Measurements from ENCODE around the gene EVI2A.
A peak's percentile ranks its signal among the peaks of the same experiment; 100 is the strongest.
"Not testable (repeated sequence)": the region's sequence is repeated elsewhere in the genome, so short reads cannot be mapped to it uniquely, and the experiment has no call there.

Gene EVI2A, protein sequence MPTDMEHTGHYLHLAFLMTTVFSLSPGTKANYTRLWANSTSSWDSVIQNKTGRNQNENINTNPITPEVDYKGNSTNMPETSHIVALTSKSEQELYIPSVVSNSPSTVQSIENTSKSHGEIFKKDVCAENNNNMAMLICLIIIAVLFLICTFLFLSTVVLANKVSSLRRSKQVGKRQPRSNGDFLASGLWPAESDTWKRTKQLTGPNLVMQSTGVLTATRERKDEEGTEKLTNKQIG

GRCh38 chr17:31321481-31321880, at the start of gene EVI2A:
TSS of gene EVI2A (minus strand) at chr17:31321622. CDS start at chr17:31319013, 2,609 bp downstream.
- DNase-seq: peak; percentile 87

DNA sequence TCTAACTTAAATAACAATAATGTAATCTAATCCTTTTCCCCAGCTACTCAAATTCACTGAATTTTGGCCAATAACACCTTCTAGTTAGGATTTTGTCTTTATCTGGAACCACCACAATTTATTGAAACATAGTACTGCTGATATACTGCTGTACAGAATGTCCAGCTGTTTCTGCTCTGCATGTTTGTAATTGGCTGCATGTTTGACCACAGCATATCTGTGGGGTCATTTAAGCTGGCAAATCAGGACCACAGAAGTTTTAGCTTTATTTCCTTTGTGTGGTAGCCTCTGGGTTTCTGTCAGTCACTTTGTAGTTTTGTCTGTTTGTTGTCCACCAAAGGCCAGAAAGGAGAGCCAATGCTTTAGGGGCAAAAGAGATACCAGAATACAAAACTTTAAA, 47.8 kb upstream of the EVI2A start:
- DNase-seq: no peak

DNA sequence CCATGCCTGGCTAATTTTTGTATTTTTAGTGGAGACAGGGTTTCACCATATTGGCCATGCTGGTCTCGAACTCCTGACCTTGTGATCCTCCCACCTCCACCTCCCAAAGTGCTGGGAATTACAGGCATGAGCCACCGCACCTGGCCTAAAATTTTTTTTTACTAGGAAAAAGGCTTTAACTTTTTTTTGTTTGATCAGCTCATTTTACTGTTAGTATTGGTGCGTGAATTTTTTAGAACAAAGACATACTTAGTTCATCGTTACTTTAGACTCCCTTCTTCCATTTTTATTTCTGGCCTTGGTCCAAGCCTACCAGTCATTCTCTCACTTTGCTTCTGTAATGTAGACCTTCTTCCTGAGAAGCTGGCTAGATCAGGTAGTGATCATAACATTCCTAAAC, 44.7 kb upstream of the EVI2A start:
- DNase-seq: no peak

- no peak for DNase-seq
Observed at GRCh38 chr17:31364012-31364411, 42.6 kb upstream of the EVI2A start.

- DNase-seq: no peak
Observed at GRCh38 chr17:31357839-31358394, 36.5 kb upstream of the EVI2A start.

DNA sequence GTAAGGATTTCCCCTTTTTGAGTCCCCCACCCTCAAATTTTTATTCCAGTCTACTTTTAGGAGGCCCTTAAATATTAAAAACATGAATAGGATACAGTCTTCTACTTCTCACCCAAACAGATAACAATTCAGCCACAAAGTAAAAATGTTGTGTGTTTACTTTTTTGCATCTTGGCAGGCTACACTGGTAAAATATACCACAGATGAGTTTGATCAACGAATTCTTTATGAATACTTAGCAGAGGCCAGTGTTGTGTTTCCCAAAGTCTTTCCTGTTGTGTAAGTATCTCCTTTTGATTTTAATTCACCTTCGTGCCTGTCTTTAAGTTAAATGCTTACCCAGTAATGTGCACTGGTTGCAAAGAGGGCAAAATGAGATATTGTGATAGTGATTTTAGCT, 35.7 kb upstream of the EVI2A start:
- DNase-seq: no peak

DNA sequence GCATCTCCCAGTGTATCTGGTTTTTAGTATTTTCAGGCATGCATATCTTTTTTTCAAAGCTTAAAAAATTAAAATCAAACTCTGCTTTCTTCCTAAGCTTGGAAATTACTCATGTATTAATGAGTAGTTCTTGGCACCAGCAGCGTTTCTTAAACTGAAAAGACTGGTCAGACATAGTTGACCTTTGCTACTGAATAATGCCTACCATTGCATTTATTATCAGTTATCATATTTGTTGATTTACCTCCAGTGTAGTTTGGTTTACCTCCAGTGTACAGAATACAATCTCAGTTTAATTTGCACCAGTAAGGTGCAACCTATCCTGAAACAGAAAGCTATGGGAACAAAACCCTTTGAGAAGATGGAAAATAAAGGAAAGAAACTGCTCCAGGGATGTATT, 34.5 kb upstream of the EVI2A start:
- no peak for DNase-seq

GRCh38 chr17:31349454-31349853, 28.0 kb upstream of the EVI2A start:
- DNase-seq: no peak

DNA sequence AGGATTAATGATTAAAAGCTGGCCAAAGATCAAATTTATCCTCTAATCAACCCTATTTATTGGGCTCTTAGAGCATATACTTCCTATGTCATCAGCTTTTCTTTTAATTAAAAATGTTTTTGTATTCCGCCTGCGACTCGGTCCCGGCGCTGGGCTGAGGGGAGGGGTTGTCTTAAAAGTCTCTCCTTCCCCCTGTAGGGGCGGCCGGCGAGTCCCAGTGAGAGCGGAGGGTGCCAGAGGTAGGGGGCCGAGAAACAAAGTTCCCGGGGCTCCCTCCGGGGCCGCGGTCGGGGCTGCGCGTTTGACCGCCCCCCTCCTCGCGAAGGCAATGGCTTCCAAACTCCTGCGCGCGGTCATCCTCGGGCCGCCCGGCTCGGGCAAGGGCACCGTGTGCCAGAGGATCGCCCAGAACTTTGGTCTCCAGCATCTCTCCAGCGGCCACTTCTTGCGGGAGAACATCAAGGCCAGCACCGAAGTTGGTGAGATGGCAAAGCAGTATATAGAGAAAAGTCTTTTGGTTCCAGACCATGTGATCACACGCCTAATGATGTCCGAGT, 23.8 kb upstream of the EVI2A start:
- not testable (repeated sequence) for DNase-seq

DNA sequence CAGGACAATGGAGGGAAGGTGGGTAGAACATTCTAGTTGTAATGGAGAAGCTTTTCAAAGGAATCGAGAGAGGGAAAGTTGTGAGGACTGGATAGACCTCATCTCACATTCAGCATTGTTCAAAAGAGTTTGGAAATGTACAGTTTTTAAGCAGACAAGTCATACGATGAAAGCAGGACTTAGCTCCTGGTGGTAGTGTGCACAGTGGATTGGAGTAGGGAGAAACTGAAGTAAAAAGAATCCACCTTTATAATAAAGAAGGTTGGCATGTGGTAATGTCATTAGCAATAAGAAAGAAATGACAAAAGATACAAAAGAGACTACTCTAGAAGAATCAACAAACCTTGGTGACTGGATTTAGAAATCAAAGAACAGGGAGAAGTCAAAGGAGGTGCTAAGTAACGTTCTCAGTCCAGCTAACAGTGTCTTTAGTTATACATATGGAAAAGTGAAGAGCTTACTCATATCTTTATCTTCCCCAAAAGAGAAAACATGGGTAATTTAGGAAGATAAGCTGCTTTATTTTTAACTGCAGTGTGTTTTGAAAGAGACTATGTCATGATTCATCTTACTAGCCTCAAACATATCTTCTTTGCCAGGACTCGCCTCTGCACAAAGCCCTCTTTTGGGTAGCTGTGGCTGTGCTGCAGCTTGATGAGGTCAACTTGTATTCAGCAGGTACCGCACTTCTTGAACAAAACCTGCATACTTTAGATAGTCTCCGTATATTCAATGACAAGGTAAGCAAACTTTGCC, 18.7 kb upstream of the EVI2A start:
- DNase-seq: no peak

- DNase-seq: no peak
Observed at GRCh38 chr17:31329221-31329620, 7.8 kb upstream of the EVI2A start.

DNA sequence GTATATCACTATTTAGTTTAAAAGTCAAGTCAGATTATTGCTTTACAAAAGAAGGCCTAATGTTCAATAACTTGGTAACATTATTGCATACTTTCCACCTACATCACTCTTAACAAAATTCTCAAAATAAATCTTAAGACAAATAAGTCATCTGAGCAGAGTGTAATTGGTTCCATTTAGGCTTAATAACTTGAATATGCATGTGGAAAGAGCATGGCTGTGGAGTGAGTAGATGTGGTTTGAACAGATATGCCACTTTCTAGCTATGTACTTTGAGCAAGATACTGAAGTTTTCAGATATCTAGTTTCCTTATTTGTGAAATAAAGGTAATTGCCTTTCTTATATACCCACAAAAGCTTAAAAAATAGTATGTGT, 6.7 kb upstream of the EVI2A start:
- no peak for DNase-seq

DNA sequence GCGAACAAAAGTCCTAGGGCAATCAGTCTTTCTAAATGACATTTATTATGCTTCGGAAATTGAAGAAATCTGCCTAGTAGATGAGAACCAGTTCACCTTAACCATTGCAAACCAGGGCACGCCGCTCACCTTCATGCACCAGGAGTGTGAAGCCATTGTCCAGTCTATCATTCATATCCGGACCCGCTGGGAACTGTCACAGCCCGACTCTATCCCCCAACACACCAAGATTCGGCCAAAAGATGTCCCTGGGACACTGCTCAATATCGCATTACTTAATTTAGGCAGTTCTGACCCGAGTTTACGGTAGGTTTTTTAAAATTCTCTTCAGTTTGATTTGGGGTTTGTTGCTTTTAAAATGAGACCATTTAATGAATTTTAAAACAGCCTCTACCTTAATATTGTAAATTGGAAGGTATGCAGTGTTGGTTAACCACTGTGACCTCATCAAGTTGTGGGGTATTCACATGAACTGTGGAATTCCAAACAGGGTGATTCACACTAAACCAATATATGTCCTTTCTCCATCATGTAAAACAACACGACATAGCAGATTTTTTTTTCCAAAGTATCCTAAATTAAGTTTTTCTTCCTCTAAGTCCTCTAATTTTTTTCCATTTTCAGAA, 6.2 kb upstream of the EVI2A start:
- DNase-seq: no peak

- DNase-seq: no peak
Observed at GRCh38 chr17:31323551-31323950, 2.1 kb upstream of the EVI2A start.

- peak; percentile 32 for DNase-seq
Observed at GRCh38 chr17:31321966-31322365, 544 bp upstream of the EVI2A start.

- DNase-seq: no peak
Observed at GRCh38 chr17:31320791-31321190, 631 bp downstream of the EVI2A start.

DNA sequence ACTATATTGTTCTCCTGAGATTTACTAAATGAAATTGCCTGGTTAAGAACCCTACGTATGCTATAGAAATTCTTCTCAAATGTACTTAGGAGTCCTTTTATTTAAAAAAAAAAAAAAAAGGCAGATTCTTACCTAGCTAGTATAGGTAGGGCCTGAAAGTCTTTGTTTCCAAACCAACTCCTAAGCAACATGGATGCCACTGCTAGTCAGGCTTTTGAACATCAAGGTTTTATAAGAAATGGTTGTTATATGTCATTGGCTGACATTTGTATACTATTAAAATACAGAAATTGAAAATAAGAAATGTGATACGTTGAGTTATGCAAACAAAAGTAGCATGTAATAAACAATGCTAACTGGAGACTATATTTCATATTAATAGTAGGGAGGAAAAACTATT, 1.2 kb downstream of the EVI2A start:
- DNase-seq: no peak

DNA sequence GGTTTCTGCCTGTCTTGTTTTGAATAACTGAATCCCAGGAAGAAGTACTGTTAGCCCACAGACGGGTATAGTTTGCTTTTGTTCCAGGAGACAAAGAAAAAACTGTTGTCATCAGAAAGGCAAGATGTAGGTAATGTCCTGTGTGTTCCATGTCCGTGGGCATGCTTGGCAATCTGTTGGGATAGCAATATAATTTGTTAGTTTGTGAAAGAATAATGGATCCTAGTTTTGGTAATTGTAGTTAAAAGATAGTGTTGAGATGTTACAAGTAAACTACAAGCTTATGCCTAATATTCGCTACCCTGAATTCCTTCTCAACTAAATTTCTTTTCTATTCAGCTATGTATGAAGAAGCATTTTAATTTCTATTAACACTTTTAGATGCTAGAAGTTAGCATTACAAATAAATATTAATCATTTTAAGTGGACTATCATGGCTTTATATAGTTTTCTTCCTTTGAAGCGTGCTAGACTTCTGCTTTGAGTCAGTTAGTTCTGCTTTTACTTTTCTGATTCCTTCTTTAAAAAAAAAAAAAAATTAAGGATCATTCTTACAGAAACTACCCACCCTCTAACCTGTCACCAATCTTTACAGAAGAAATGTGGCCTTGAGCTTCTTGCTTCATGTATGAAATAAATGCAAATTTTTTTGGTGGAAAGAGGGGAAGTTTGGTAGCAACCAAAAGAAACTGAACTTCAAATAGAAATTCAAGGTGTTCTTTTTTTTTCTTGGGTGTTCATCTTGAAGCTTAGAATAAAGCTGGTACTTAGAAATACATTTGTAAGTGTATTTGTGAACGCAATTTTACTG, 2.4 kb downstream of the EVI2A start:
- peak; percentile 52 for DNase-seq

DNA sequence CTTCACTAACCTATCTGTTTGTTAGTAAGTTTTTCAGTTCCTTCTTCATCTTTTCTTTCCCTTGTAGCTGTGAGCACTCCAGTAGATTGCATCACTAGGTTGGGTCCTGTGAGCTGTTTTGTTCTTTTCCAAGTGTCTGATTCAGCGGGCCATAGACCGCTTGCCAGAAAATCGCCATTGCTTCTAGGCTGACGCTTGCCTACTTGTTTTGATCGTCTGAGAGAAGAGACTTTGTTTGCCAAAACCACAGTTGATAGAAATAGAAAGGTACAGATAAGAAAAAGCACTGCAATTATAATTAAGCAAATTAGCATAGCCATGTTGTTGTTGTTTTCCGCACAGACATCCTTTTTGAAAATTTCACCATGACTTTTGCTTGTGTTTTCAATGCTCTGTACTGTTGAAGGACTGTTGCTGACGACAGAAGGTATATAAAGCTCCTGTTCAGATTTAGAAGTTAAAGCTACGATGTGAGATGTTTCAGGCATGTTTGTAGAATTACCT, 3.1 kb downstream of the EVI2A start:
- DNase-seq: peak; percentile 75

- no peak for DNase-seq
Observed at GRCh38 chr17:31314782-31315100, 6.7 kb downstream of the EVI2A start.

DNA sequence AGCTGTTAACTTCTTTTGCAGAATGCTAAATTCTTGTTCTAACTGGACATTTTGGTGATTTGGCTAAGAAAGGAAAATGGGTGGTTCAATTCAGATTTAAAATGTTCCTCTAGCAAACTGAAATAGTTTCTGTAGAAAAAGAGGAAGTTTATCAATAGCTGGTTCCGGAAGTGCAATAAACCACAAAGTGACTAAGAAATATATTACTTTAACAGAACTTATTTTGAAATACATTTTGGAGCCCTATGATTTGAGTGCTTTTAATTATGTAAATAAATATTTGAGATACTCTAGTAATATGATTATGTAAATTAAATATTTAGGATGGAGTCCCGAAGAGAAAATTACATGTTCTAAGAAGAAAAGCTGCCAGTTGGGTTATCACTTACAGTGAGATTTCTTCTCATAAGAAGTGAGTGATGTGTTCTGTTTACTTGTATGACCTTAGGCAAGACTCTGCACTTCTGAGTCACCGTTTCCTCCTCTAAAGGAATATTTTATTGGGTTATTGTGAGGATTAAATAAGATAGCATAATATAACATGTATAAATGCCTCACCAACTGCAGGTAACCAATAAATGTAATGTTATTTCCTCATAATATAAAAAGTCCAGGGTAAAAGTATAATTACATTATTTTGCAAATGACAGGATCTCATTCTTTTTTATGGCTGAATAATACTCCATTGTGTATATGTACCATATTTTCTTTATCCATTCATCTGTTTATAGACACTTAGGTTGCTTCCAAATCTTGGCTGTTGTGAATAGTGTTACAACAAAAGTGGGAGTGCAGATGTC, 7.2 kb downstream of the EVI2A start, which contains the start of gene EVI2B:
TSS of gene EVI2B (minus strand) at position 73 of the 800 bp plus-strand sequence. CDS start 8,445 bp downstream, outside the sequence.
- peak; percentile 72 for DNase-seq

- DNase-seq: peak; percentile 52
Observed at GRCh38 chr17:31312223-31312622, 9.2 kb downstream of the EVI2A start.
